PC-9 (cell line): Measurements from ENCODE around the gene PRR13. TPM values are rescaled to one million over a fixed set of nuclear protein-coding genes. Genes with fewer than 3 reads are reported as not detected.

Experiments
- BruUV-seq: library from RNA; stranded (reverse); fragments of 400-500 nt; replicated peaks from 2 replicates; lab custom pipeline; 2021; lab: Mats Ljungman, UMichigan
- CTCF ChIA-PET: fragments of 300-600 bp; sonication (Branson Sonifier 250); formaldehyde crosslinking; loops from one replicate; lab custom pipeline; 2022; ENCODE audit warnings: antibody characterized with exemption; lab: Charles Lee
- POLR2A ChIA-PET: fragments of 300-600 bp; sonication (Branson Sonifier 250); formaldehyde crosslinking; loops from one replicate; lab custom pipeline; 2022; ENCODE audit warnings: antibody characterized with exemption; ENCODE audit not compliant: unreplicated experiment; lab: Charles Lee
- DNase-seq, 2 experiments: peaks; one replicate each; pipeline versions ENCODE4 v3.0.0 to v3.0.0-alpha.2; 2015 to 2022; ENCODE audit warnings: mixed read lengths in 1 of 2
- H2AFZ ChIP-seq: fragments of 200-600 bp; sonication (generic); 2 replicates; pipeline ENCODE4 v1.8.1; 2017; ENCODE audit warnings: antibody characterized with exemption
- H3F3A ChIP-seq: fragments of 200-600 bp; sonication (generic); 2 replicates; pipeline ENCODE4 v1.8.1; 2017; ENCODE audit warnings: antibody characterized with exemption, mild to moderate bottlenecking, low read depth; ENCODE audit not compliant: insufficient read depth
- H3K27ac ChIP-seq: fragments of 200-600 bp; sonication (generic); 2 replicates; pipeline ENCODE4 v1.6.1; 2016; ENCODE audit warnings: mixed run types
- H3K27me3 ChIP-seq: fragments of 200-600 bp; sonication (generic); 2 replicates; pipeline ENCODE4 v1.6.1; 2016; ENCODE audit warnings: low read depth, mixed run types; ENCODE audit not compliant: insufficient read depth
- H3K36me3 ChIP-seq: fragments of 200-600 bp; sonication (generic); 2 replicates; pipeline ENCODE4 v1.6.1; 2016; ENCODE audit warnings: low read depth, mixed run types
- H3K4me1 ChIP-seq: fragments of 200-600 bp; sonication (generic); replicated peaks from 2 replicates; pipeline ENCODE4 v1.6.1; 2016; ENCODE audit warnings: mixed run types; ENCODE audit not compliant: insufficient read depth
- H3K4me2 ChIP-seq: fragments of 200-600 bp; sonication (generic); 2 replicates; pipeline ENCODE4 v1.6.1; 2017; ENCODE audit warnings: mixed run types
- H3K4me3 ChIP-seq: fragments of 200-600 bp; sonication (generic); 2 replicates; pipeline ENCODE4 v1.6.1; 2016; ENCODE audit warnings: mixed run types
- H3K79me2 ChIP-seq: fragments of 200-600 bp; sonication (generic); 2 replicates; pipeline ENCODE4 v1.6.1; 2017; ENCODE audit warnings: low read depth, mixed run types
- H3K9me2 ChIP-seq: fragments of 200-600 bp; sonication (generic); 2 replicates; pipeline ENCODE4 v1.8.1; 2017; ENCODE audit warnings: mild to moderate bottlenecking; ENCODE audit not compliant: insufficient read depth
- H3K9me3 ChIP-seq: fragments of 200-600 bp; sonication (generic); 2 replicates; pipeline ENCODE4 v1.8.1; 2016; ENCODE audit warnings: low read depth; ENCODE audit not compliant: insufficient read depth
- H4K20me1 ChIP-seq: fragments of 200-600 bp; sonication (generic); 2 replicates; pipeline ENCODE4 v1.8.1; 2017; ENCODE audit not compliant: insufficient read depth
- CTCF ChIP-seq: fragments of 200-600 bp; sonication (generic); conservative IDR thresholded peaks from 2 replicates; pipeline ENCODE4 v1.6.1; 2017; ENCODE audit warnings: mixed run types, antibody characterized with exemption, mild to moderate bottlenecking, moderate library complexity
- EZH2 ChIP-seq: fragments of 200-600 bp; sonication (generic); IDR thresholded peaks from 2 replicates; pipeline ENCODE4 v1.8.0; 2017; ENCODE audit warnings: antibody characterized with exemption, low read depth
- intact Hi-C: fragments of 100-400 bp; cut with micrococcal nuclease; formaldehyde crosslinking; loops from one replicate; pipeline ENCODE4 v1.10.0; 2022; ENCODE audit not compliant: unreplicated experiment
- total RNA-seq: library from RNA; stranded (reverse); gene quantifications from 2 replicates; pipeline ENCODE4 v1.2.3, GENCODE V29; 2021

Gene PRR13
- total RNA-seq, 1 experiment from 2014 or later: 203 TPM

- no peaks in the 10 kb centered on the region for H3K9me2 ChIP-seq
- POLR2A ChIA-PET: interaction anchor here (0.6 to 0.7 kb wide), 3 partner anchors 76 to 680 kb away, joined by 4 to 22 read pairs (median 5); no protein-coding TSS in a partner anchor
- H4K20me1 ChIP-seq: no peaks in the 10 kb centered on the region
- CTCF ChIA-PET: interaction anchor here (0.9 kb wide), 1 partner anchor 172 kb away, joined by 4 read pairs; the partner anchor contains the start of gene AAAS
- peak overlapping the region; percentile 83 for H3K4me2 ChIP-seq
- peaks cover 25% of the 10 kb centered on the region; the same call in 1 of the 2 replicates for H3K4me1 ChIP-seq
- H3K79me2 ChIP-seq: no peaks in the 10 kb centered on the region
- peak overlapping the region; percentile 92 for H2AFZ ChIP-seq
- peak overlapping the region; percentile 64 for H3K4me3 ChIP-seq
- TF ChIP-seq CTCF: no peak
- TF ChIP-seq EZH2: no peak
- DNase-seq: peak; percentile 68 to 93
- H3K36me3 ChIP-seq: no peaks in the 10 kb centered on the region
- intact Hi-C loops: no loop called here
- H3F3A ChIP-seq: peaks cover 29% of the 10 kb centered on the region
- H3K27ac ChIP-seq: no peak overlapping the region
- H3K27me3 ChIP-seq: no peaks in the 10 kb centered on the region
- H3K9me3 ChIP-seq: no peaks in the 10 kb centered on the region
- BruUV-seq: TSS peak; percentile 75
Measured at GRCh38 chr12:53492830-53493609, 51.5 kb downstream of the PRR13 start.

DNA sequence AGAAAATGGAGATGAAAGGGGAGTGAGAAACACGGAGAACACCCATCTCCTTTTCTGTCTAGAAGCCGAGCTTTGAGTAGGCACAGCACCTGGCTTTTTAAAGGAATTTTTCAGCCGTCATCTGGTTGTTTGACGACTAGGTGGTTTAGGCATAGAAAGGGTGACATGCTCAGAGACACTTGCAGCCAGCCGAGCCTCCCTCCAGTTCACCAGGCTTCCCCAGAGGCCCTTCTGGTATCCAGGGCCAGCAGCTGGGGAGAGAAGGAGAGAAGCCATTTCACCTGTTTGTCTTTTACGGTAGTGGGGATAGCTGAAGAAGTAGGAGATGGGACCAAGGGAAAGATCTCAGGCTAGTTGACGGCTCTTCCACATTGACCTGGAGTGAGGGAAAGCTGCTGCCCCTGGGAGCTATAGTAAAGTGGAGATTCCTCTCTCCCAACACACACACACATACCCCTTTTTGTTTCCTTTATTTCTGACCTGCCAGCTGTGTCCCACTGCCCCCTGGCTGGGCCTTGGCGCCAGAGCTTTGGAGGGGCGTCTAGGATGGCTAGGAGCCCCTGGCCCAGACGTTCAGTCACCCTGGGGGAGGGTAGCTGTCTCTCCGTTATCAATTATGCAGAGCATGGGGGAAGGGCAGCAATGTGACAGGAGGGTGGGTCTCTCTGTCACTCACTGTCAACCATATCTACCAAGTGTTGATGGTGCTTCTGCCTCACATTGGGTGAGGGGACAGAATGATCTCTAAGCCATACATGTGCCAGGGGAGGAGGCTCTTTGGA is 52.3 kb downstream of the PRR13 start:
- peaks cover 25% of the 10 kb centered on the region; the same call in 1 of the 2 replicates for H3K4me1 ChIP-seq
- intact Hi-C loops: no loop called here
- POLR2A ChIA-PET: interaction anchor here (0.6 to 0.7 kb wide), 3 partner anchors 77 to 679 kb away, joined by 4 to 22 read pairs (median 5); no protein-coding TSS in a partner anchor
- H3K79me2 ChIP-seq: no peaks in the 10 kb centered on the region
- H2AFZ ChIP-seq: peak overlapping the region; percentile 92
- H4K20me1 ChIP-seq: no peaks in the 10 kb centered on the region
- H3F3A ChIP-seq: peaks cover 29% of the 10 kb centered on the region
- TF ChIP-seq CTCF (no peak), EZH2 (no peak)
- H3K27ac ChIP-seq: no peak overlapping the region
- H3K9me3 ChIP-seq: no peaks in the 10 kb centered on the region
- H3K4me2 ChIP-seq: peak overlapping the region; percentile 83
- H3K4me3 ChIP-seq: peak overlapping the region; percentile 64
- peak in 1 of 2 experiments; percentile 6 for DNase-seq
- no peaks in the 10 kb centered on the region for H3K9me2 ChIP-seq
- CTCF ChIA-PET: interaction anchor here (0.6 to 0.9 kb wide), 2 partner anchors 132 to 173 kb away, joined by 4 to 5 read pairs; partner anchors contain the start of genes AAAS and ATF7
- H3K36me3 ChIP-seq: no peaks in the 10 kb centered on the region
- BruUV-seq: no TSS peak
- H3K27me3 ChIP-seq: no peaks in the 10 kb centered on the region

Other genes starting within 250 kb of the PRR13 start
- 2.4 and 3.3 TPM in 2 replicates for gene ITGB7, start 234.5 kb upstream of the PRR13 start, total RNA-seq
- 118 and 124 TPM in 2 replicates for gene RARG, start 209.5 kb upstream of the PRR13 start, total RNA-seq
- 37.4 and 42.0 TPM in 2 replicates for gene ESPL1, start 173.4 kb upstream of the PRR13 start, total RNA-seq
- 291 and 303 TPM in 2 replicates for gene PFDN5, start 146.2 kb upstream of the PRR13 start, total RNA-seq
- 67.2 and 82.5 TPM in 2 replicates for gene MYG1, start 142.0 kb upstream of the PRR13 start, total RNA-seq
- 53.4 and 67.3 TPM in 2 replicates for gene AAAS, start 120.1 kb upstream of the PRR13 start, total RNA-seq
- gene SP7, start 105.4 kb upstream of the PRR13 start, total RNA-seq: not detected in 2 replicates
- 72.9 and 118 TPM in 2 replicates for gene SP1, start 61.6 kb upstream of the PRR13 start, total RNA-seq
- gene AMHR2, start 17.9 kb upstream of the PRR13 start, total RNA-seq: not detected in 2 replicates
- 668 and 833 TPM in 2 replicates for gene PCBP2, start 10.4 kb downstream of the PRR13 start, total RNA-seq
- 14.7 and 18.3 TPM in 2 replicates for gene MAP3K12, start 57.7 kb downstream of the PRR13 start, total RNA-seq
- 47.8 and 53.3 TPM in 2 replicates for gene TARBP2, start 59.5 kb downstream of the PRR13 start, total RNA-seq
- gene NPFF, start 65.8 kb downstream of the PRR13 start, total RNA-seq: not detected in 2 replicates
- 16.3 and 24.7 TPM in 2 replicates for gene ATF7, start 184.6 kb downstream of the PRR13 start, total RNA-seq
- 270 and 280 TPM in 2 replicates for gene ATP5MC2, start 234.3 kb downstream of the PRR13 start, total RNA-seq